Keratinocyte (primary cell): ENCODE data around the gene DENND1A. TPM values are rescaled to one million over a fixed set of nuclear protein-coding genes. Genes with fewer than 3 reads are reported as not detected.

Experiments used
- DNase-seq: peaks from one replicate; pipeline ENCODE4 v3.0.0-alpha.2; 2011; ENCODE audit warnings: low read depth, missing footprints, low spot score
- FAIRE-seq: peaks from 2 replicates; lab custom pipeline; 2011; peaks lifted over from hg19 to GRCh38; lab: Jason Lieb, UNC
- H2AFZ ChIP-seq: 2 replicates; pipeline ENCODE4 v1.6.0; 2012; ENCODE audit warnings: low read length, control low read depth, inconsistent platforms; ENCODE audit not compliant: control insufficient read depth
- H3K27ac ChIP-seq: 2 replicates; pipeline ENCODE4 v1.5.1; 2011; ENCODE audit warnings: low read length; ENCODE audit not compliant: control insufficient read depth, insufficient read depth
- H3K27me3 ChIP-seq: 3 replicates; pipeline ENCODE4 v1.6.0; 2011; ENCODE audit warnings: low read length; ENCODE audit not compliant: control insufficient read depth, insufficient read depth; ENCODE audit errors: extremely low read depth
- H3K36me3 ChIP-seq, 2 experiments: 2 replicates in 1 of 2; 3 replicates in 1 of 2; pipeline ENCODE4 v1.5.1; 2011; ENCODE audit warnings: low read length in 2 of 2, mild to moderate bottlenecking in 1 of 2; ENCODE audit not compliant: control insufficient read depth in 2 of 2, insufficient read depth in 2 of 2; ENCODE audit errors: extremely low read depth in 1 of 2
- H3K4me1 ChIP-seq: 3 replicates; pipeline ENCODE4 v1.5.1; 2011; ENCODE audit warnings: low read length; ENCODE audit not compliant: control insufficient read depth, insufficient read depth; ENCODE audit errors: extremely low read depth
- H3K4me2 ChIP-seq: 3 replicates; pipeline ENCODE4 v1.6.0; 2011; ENCODE audit warnings: low read depth, low read length; ENCODE audit not compliant: control insufficient read depth, insufficient read depth; ENCODE audit errors: extremely low read depth
- H3K4me3 ChIP-seq, 3 experiments: fragments of 200-600 bp in 1 of 3; sonication (generic) in 1 of 3; 2 replicates in 2 of 3; 3 replicates in 1 of 3; pipeline ENCODE4 v1.5.1; 2011 to 2016; ENCODE audit warnings: low read length in 3 of 3, mild to moderate bottlenecking in 3 of 3, control low read depth in 2 of 3, inconsistent platforms in 1 of 3, low read depth in 1 of 3, mixed read lengths in 1 of 3, mixed run types in 1 of 3, moderate library complexity in 1 of 3; ENCODE audit not compliant: control insufficient read depth in 2 of 3, insufficient read depth in 2 of 3; ENCODE audit errors: extremely low read depth in 1 of 3
- H3K79me2 ChIP-seq: 2 replicates; pipeline ENCODE4 v1.6.0; 2012; ENCODE audit warnings: low read length; ENCODE audit not compliant: control insufficient read depth, insufficient read depth
- H3K9ac ChIP-seq: 3 replicates; pipeline ENCODE4 v1.6.0; 2011; ENCODE audit warnings: low read length; ENCODE audit not compliant: control insufficient read depth, insufficient read depth; ENCODE audit errors: extremely low read depth
- H3K9me1 ChIP-seq: 3 replicates; pipeline ENCODE4 v1.6.0; 2011; ENCODE audit warnings: low read length; ENCODE audit not compliant: control insufficient read depth, insufficient read depth; ENCODE audit errors: extremely low read depth
- H3K9me3 ChIP-seq: 2 replicates; pipeline ENCODE4 v1.5.1; 2012; ENCODE audit warnings: low read depth, low read length; ENCODE audit not compliant: control insufficient read depth
- H4K20me1 ChIP-seq: 3 replicates; pipeline ENCODE4 v1.6.0; 2011; ENCODE audit warnings: low read length; ENCODE audit not compliant: control insufficient read depth, insufficient read depth; ENCODE audit errors: extremely low read depth
- EZH2 ChIP-seq: IDR thresholded peaks from one replicate; pipeline ENCODE4 v1.6.1; 2012; ENCODE audit warnings: inconsistent platforms, mild to moderate bottlenecking, low read length, moderate library complexity
- dilution Hi-C: fragments of 300-500 bp; cut with MboI; formaldehyde crosslinking; loops from one replicate; pipeline ENCODE4 v1.7.0; 2020; ENCODE audit warnings: low sequenced_read_pairs; ENCODE audit not compliant: extremely low pct_ligation_motif_present
- polyA plus RNA-seq, 5 experiments: library from polyadenylated mRNA; depleted of rRNA in 3 of 5; stranded (reverse) in 3 of 5; stranded (forward) in 1 of 5; unstranded in 1 of 5; fragments of >200 nt; gene quantifications; 1 replicate in 1 of 5; 2 replicates in 3 of 5; 3 replicates in 1 of 5; pipeline versions ENCODE4 v1.2.1 to v1.2.3, GENCODE V29; 2011 to 2012; ENCODE audit warnings: missing spikeins in 2 of 5, low read depth in 1 of 5, low replicate concordance in 1 of 5
- TF ChIP-seq, protein P1 (sequence below), 3 experiments: IDR thresholded peaks in 1 of 3; conservative IDR thresholded peaks in 1 of 3; optimal IDR thresholded peaks in 1 of 3; 2 replicates in 2 of 3; 3 replicates in 1 of 3; pipeline versions ENCODE3 to v1.5.1; 2011; ENCODE audit warnings: low read length in 3 of 3, mild to moderate bottlenecking in 3 of 3, moderate library complexity in 2 of 3, control low read depth in 1 of 3, inconsistent platforms in 1 of 3; ENCODE audit not compliant: insufficient read depth in 2 of 3; ENCODE audit errors: extremely low read depth in 1 of 3

DENND1A gene
- polyA plus RNA-seq, 1 donor (not counting 4 experiments of a cell fraction or from before 2014, with no cell fraction given): 13.0 TPM

DNA sequence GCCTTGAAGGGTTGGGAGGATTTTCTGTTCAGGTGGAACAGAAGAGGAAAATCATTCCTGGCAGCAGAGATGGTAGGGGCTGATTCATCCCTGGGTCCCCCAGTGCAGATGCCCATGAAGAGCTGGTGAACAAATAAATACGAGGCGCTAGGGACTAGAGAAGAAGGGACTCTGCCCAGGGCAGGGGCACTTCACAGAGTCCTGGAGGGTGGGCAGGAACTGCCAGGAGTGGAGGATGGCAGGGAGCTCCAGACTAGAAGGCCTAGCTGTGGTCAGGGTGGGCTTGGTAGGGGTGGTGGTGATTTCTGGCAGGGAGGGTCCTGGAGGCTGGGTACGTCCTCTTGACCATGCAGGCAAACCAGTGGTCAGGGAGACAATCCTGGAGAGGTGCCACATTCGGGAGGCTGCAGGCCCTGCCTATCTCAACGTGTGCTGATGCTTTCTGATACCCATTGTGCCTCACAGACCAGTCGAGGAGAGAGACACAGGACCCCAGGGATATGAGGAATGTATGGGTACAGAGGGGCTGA, 504.0 kb downstream of the DENND1A start:
- dilution Hi-C loops: no loop called here
- TF ChIP-seq, protein P1, sequence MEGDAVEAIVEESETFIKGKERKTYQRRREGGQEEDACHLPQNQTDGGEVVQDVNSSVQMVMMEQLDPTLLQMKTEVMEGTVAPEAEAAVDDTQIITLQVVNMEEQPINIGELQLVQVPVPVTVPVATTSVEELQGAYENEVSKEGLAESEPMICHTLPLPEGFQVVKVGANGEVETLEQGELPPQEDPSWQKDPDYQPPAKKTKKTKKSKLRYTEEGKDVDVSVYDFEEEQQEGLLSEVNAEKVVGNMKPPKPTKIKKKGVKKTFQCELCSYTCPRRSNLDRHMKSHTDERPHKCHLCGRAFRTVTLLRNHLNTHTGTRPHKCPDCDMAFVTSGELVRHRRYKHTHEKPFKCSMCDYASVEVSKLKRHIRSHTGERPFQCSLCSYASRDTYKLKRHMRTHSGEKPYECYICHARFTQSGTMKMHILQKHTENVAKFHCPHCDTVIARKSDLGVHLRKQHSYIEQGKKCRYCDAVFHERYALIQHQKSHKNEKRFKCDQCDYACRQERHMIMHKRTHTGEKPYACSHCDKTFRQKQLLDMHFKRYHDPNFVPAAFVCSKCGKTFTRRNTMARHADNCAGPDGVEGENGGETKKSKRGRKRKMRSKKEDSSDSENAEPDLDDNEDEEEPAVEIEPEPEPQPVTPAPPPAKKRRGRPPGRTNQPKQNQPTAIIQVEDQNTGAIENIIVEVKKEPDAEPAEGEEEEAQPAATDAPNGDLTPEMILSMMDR (optimal IDR thresholded peaks at IDR 0.05 in 1 of 3, IDR thresholded peaks at IDR 0.05 in 1 of 3, conservative IDR thresholded peaks at IDR 0.05 in 1 of 3; ENCODE audit: extremely low read depth in 1 of 3, insufficient read depth in 2 of 3, low read length in 3 of 3): no peak
- no peak for TF ChIP-seq EZH2
- DNase-seq (no peak), FAIRE-seq (no peak)
- no peak overlapping the region for H3K9ac ChIP-seq
- no peaks in the 10 kb centered on the region for H4K20me1 ChIP-seq
- no peak overlapping the region for H3K4me2 ChIP-seq
- H3K36me3 ChIP-seq: peaks cover 0 to 2% of the 10 kb centered on the region in 2 experiments
- H3K27me3 ChIP-seq: no peaks in the 10 kb centered on the region
- no peak overlapping the region for H3K27ac ChIP-seq
- no peak overlapping the region for H2AFZ ChIP-seq
- no peaks in the 10 kb centered on the region for H3K4me1 ChIP-seq
- no peaks in the 10 kb centered on the region for H3K9me3 ChIP-seq
- no peak overlapping the region for H3K4me3 ChIP-seq
- H3K9me1 ChIP-seq: no peaks in the 10 kb centered on the region
- no peaks in the 10 kb centered on the region for H3K79me2 ChIP-seq

- peaks cover 0 to 2% of the 10 kb centered on the region in 2 experiments for H3K36me3 ChIP-seq
- no peaks in the 10 kb centered on the region for H3K9me3 ChIP-seq
- no peaks in the 10 kb centered on the region for H3K79me2 ChIP-seq
- H3K9ac ChIP-seq: no peak overlapping the region
- H3K27ac ChIP-seq: no peak overlapping the region
- dilution Hi-C loops: no loop called here
- no peak for FAIRE-seq
- H3K27me3 ChIP-seq: no peaks in the 10 kb centered on the region
- no peaks in the 10 kb centered on the region for H3K9me1 ChIP-seq
- no peak overlapping the region for H2AFZ ChIP-seq
- no peak for DNase-seq
- no peak overlapping the region for H3K4me2 ChIP-seq
- no peaks in the 10 kb centered on the region for H3K4me1 ChIP-seq
- no peak for TF ChIP-seq EZH2
- TF ChIP-seq, protein P1 (optimal IDR thresholded peaks at IDR 0.05 in 1 of 3, IDR thresholded peaks at IDR 0.05 in 1 of 3, conservative IDR thresholded peaks at IDR 0.05 in 1 of 3; ENCODE audit: extremely low read depth in 1 of 3, insufficient read depth in 2 of 3, low read length in 3 of 3): no peak
- H4K20me1 ChIP-seq: no peaks in the 10 kb centered on the region
- H3K4me3 ChIP-seq: no peak overlapping the region
Observed at GRCh38 chr9:123425261-123425821, 504.6 kb downstream of the DENND1A start.
